IMR-90 (cell line): Measurements from ENCODE around the gene LCN12. TPM values are rescaled to one million over a fixed set of nuclear protein-coding genes. Genes with fewer than 3 reads are reported as not detected.
A peak's percentile ranks its signal among the peaks of the same experiment; 100 is the strongest.

ENCODE experiments used
- ATAC-seq: fragments of 200-7000 bp; cut with Tn5 transposase; 2 replicates; pipeline ENCODE4 v1.9.1; 2020; ENCODE audit warnings: low read depth, mild to moderate bottlenecking, moderate library complexity
- BruUV-seq: library from RNA; stranded (reverse); fragments of 400-500 nt; replicated peaks from 2 replicates; lab custom pipeline; 2021; lab: Mats Ljungman, UMichigan
- CTCF ChIA-PET: fragments of 300-600 bp; formaldehyde crosslinking; extraction: SDS; loops from one replicate; lab custom pipeline; 2021; ENCODE audit warnings: antibody characterized with exemption; lab: Yijun Ruan, JAX
- POLR2A ChIA-PET: fragments of 300-600 bp; sonication (Branson Sonifier 250); formaldehyde crosslinking; loops from one replicate; lab custom pipeline; 2022; ENCODE audit warnings: antibody characterized with exemption; ENCODE audit not compliant: unreplicated experiment; lab: Charles Lee
- DNase-seq: peaks from one replicate; pipeline ENCODE4 v3.0.0; 2013
- H2AFZ ChIP-seq: replicated peaks from 2 replicates; pipeline ENCODE3; 2013; ENCODE audit warnings: low read length, mild to moderate bottlenecking; ENCODE audit not compliant: poor library complexity
- H2AK5ac ChIP-seq: 2 replicates; pipeline ENCODE4 v1.6.1; 2013; ENCODE audit warnings: low read depth, low read length, inconsistent platforms
- H2AK9ac ChIP-seq: replicated peaks from 2 replicates; pipeline ENCODE3; 2013; ENCODE audit warnings: mild to moderate bottlenecking, low read depth, low read length, moderate library complexity; ENCODE audit not compliant: poor library complexity
- H2BK120ac ChIP-seq: 2 replicates; pipeline ENCODE4 v1.6.1; 2013; ENCODE audit warnings: low read depth, low read length, inconsistent platforms
- H2BK15ac ChIP-seq: 3 replicates; pipeline ENCODE4 v1.6.1; 2013; ENCODE audit warnings: low read depth, low read length, inconsistent platforms
- H2BK20ac ChIP-seq: 2 replicates; pipeline ENCODE4 v1.6.1; 2013; ENCODE audit warnings: low read depth, mild to moderate bottlenecking, inconsistent platforms, low read length, moderate library complexity
- H2BK5ac ChIP-seq: 2 replicates; pipeline ENCODE4 v1.6.1; 2013; ENCODE audit warnings: mild to moderate bottlenecking, low read depth, low read length, inconsistent platforms; ENCODE audit not compliant: poor library complexity, severe bottlenecking
- H3K14ac ChIP-seq: replicated peaks from 2 replicates; pipeline ENCODE4 v1.6.1; 2013; ENCODE audit warnings: low read depth, low read length, inconsistent platforms
- H3K18ac ChIP-seq: 2 replicates; pipeline ENCODE4 v1.6.1; 2013; ENCODE audit warnings: low read depth, low read length, control low read depth
- H3K23ac ChIP-seq: 2 replicates; pipeline ENCODE4 v1.6.1; 2013; ENCODE audit warnings: low read depth, low read length, inconsistent platforms
- H3K27ac ChIP-seq: 2 replicates; pipeline ENCODE4 v1.5.1; 2013; ENCODE audit warnings: mild to moderate bottlenecking, control low read depth, low read length; ENCODE audit not compliant: insufficient read depth
- H3K27me3 ChIP-seq: 2 replicates; pipeline ENCODE4 v1.6.1; 2013; ENCODE audit warnings: low read length; ENCODE audit not compliant: control insufficient read depth, insufficient read depth
- H3K36me3 ChIP-seq: 2 replicates; pipeline ENCODE4 v1.6.1; 2013; ENCODE audit warnings: low read length, mixed read lengths; ENCODE audit not compliant: control insufficient read depth, insufficient read depth
- H3K4ac ChIP-seq: 2 replicates; pipeline ENCODE4 v1.6.1; 2013; ENCODE audit warnings: low read depth, low read length, inconsistent platforms
- H3K4me1 ChIP-seq: 2 replicates; pipeline ENCODE4 v1.6.1; 2013; ENCODE audit warnings: low read length, mixed read lengths; ENCODE audit not compliant: control insufficient read depth, insufficient read depth
- H3K4me2 ChIP-seq: 2 replicates; pipeline ENCODE4 v1.6.1; 2013; ENCODE audit warnings: low read depth, mild to moderate bottlenecking, control low read depth, low read length, moderate library complexity
- H3K4me3 ChIP-seq: 2 replicates; pipeline ENCODE4 v1.5.1; 2013; ENCODE audit warnings: low read depth, mild to moderate bottlenecking, control low read depth, low read length, moderate library complexity; ENCODE audit not compliant: insufficient read depth
- H3K56ac ChIP-seq: 2 replicates; pipeline ENCODE4 v1.6.1; 2013; ENCODE audit warnings: low read length, inconsistent platforms; ENCODE audit not compliant: insufficient read depth; ENCODE audit errors: extremely low read depth
- H3K79me1 ChIP-seq, 2 experiments: 2 replicates each; pipeline ENCODE4 v1.6.1; 2013; ENCODE audit warnings: low read length in 2 of 2, inconsistent platforms in 1 of 2, low read depth in 1 of 2
- H3K9ac ChIP-seq: 2 replicates; pipeline ENCODE4 v1.6.1; 2013; ENCODE audit warnings: low read depth, low read length, control low read depth
- H3K9me1 ChIP-seq: 2 replicates; pipeline ENCODE4 v1.6.1; 2013; ENCODE audit warnings: low read length, inconsistent platforms; ENCODE audit not compliant: insufficient read depth
- H3K9me3 ChIP-seq: 2 replicates; pipeline ENCODE4 v1.6.1; 2013; ENCODE audit warnings: low read length; ENCODE audit not compliant: control insufficient read depth, insufficient read depth
- H4K20me1 ChIP-seq: 2 replicates; pipeline ENCODE4 v1.6.1; 2013; ENCODE audit warnings: low read length, inconsistent platforms; ENCODE audit not compliant: insufficient read depth
- H4K5ac ChIP-seq: 2 replicates; pipeline ENCODE4 v1.6.1; 2013; ENCODE audit warnings: mild to moderate bottlenecking, low read depth, low read length, control low read depth
- H4K8ac ChIP-seq, 2 experiments: 2 replicates each; pipeline ENCODE4 v1.6.1; 2013; ENCODE audit warnings: low read depth in 2 of 2, low read length in 2 of 2, control low read depth in 1 of 2, inconsistent platforms in 1 of 2
- H4K91ac ChIP-seq: 2 replicates; pipeline ENCODE4 v1.6.1; 2013; ENCODE audit warnings: low read depth, low read length, inconsistent platforms; ENCODE audit not compliant: insufficient read depth
- CEBPB ChIP-seq: IDR thresholded peaks from 2 replicates; pipeline ENCODE4 v1.6.1; 2012; ENCODE audit warnings: low read depth, low read length, improper control_type of control experiment
- FOS ChIP-seq: fragments of 150-350 bp; IDR thresholded peaks from 2 replicates; pipeline ENCODE4 v1.6.1; 2016; ENCODE audit warnings: low read depth, low read length
- MAFK ChIP-seq: IDR thresholded peaks from 2 replicates; pipeline ENCODE4 v1.6.1; 2012; ENCODE audit warnings: low read depth, low read length, improper control_type of control experiment
- NFE2L2 ChIP-seq: fragments of 150-350 bp; IDR thresholded peaks from 2 replicates; pipeline ENCODE4 v1.6.1; 2016; ENCODE audit warnings: low read depth, mild to moderate bottlenecking, low read length
- RCOR1 ChIP-seq: IDR thresholded peaks from 2 replicates; pipeline ENCODE4 v1.6.1; 2012; ENCODE audit warnings: mild to moderate bottlenecking, low read length, improper control_type of control experiment; ENCODE audit not compliant: insufficient replicate concordance
- RFX5 ChIP-seq: IDR thresholded peaks from 2 replicates; pipeline ENCODE4 v1.8.0; 2012; ENCODE audit warnings: low read depth, mild to moderate bottlenecking, low read length, moderate library complexity
- WGBS, 2 experiments: methylation state at CpG; one replicate each; pipeline versions ENCODE4 v1.1.5 to v1.1.7; 2013; ENCODE audit warnings: missing lambda C conversion rate in 2 of 2; ENCODE audit not compliant: insufficient read length in 1 of 2; ENCODE audit errors: extremely low coverage in 2 of 2; 5-methylcytosine and 5-hydroxymethylcytosine counted together
- dilution Hi-C: fragments of 300-500 bp; cut with HindIII; formaldehyde crosslinking; loops from one replicate; pipeline ENCODE4 v1.14.3; 2018; ENCODE audit warnings: low sequenced_read_pairs; ENCODE audit not compliant: unreplicated experiment
- in situ Hi-C: fragments of 300-500 bp; cut with MboI; formaldehyde crosslinking; loops from 3 replicates; pipeline ENCODE4 v1.14.3; 2019; ENCODE audit warnings: low sequenced_read_pairs, inconsistent platforms, mixed read lengths
- intact Hi-C: fragments of 100-400 bp; cut with micrococcal nuclease; formaldehyde crosslinking; loops from 2 replicates; pipeline ENCODE4 v1.10.0; 2022
- polyA plus RNA-seq, 3 experiments: library from polyadenylated mRNA; depleted of rRNA; stranded (reverse); fragments of >200 nt; gene quantifications; 2 replicates each; pipeline ENCODE4 v1.2.3, GENCODE V29; 2012; ENCODE audit warnings: low replicate concordance in 1 of 3
- total RNA-seq: library from RNA; depleted of rRNA; stranded (reverse); fragments of >200 nt; gene quantifications from 2 replicates; pipeline ENCODE4 v1.2.3, GENCODE V29; 2012

LCN12 gene
- total and polyA plus RNA-seq, 2 of the 4 experiments (the other 2 are of a cell fraction): 0.12 TPM; not detected in 1

GRCh38 chr9:137002646-137003041, 50.6 kb downstream of the LCN12 start:
- Histone ChIP-seq H3K79me1 (no peaks in the 10 kb centered on the region), H2BK120ac (no peak overlapping the region), H2AK5ac (0 out of 2 replicates have a peak overlapping the region, but pooled peaks have one; percentile 16), H4K5ac (no peak overlapping the region), H3K23ac (no peak overlapping the region), H3K36me3 (no peaks in the 10 kb centered on the region), H3K18ac (no peak overlapping the region), H3K56ac (no peak overlapping the region), H3K4ac (no peak overlapping the region), H2AFZ (no peak overlapping the region), H2BK5ac (no peak overlapping the region), H2BK20ac (no peak overlapping the region), H3K4me1 (peaks cover 13% of the 10 kb centered on the region), H3K27me3 (no peaks in the 10 kb centered on the region), H3K14ac (no peak overlapping the region), H4K91ac (no peak overlapping the region), H2AK9ac (no peak overlapping the region), H2BK15ac (no peak overlapping the region), H4K20me1 (peaks cover 8% of the 10 kb centered on the region), H3K9ac (no peak overlapping the region), H3K9me1 (peaks cover 10% of the 10 kb centered on the region), H4K8ac (no peak overlapping the region), H3K9me3 (no peaks in the 10 kb centered on the region), H3K27ac (no peak overlapping the region), H3K4me3 (no peak overlapping the region), H3K4me2 (no peak overlapping the region)
- 81% methylated on average over 5 of the region's 10 CpGs; no CpG with 5 or more reads in 1 of the 2 experiments for WGBS, 2 experiments
- CTCF ChIA-PET: no interaction called here
- ATAC-seq (no peak), DNase-seq (no peak)
- intact Hi-C loops (no loop called here), in situ Hi-C loops (no loop called here), dilution Hi-C loops (no loop called here)
- TF ChIP-seq RFX5: no peak
- no peak for TF ChIP-seq MAFK
- TF ChIP-seq FOS: no peak
- no peak for TF ChIP-seq NFE2L2
- no peak for TF ChIP-seq CEBPB
- no peak for TF ChIP-seq RCOR1
- BruUV-seq: no TSS peak
- POLR2A ChIA-PET: no interaction called here
